ENCODE data around the gene TTLL1. TPM values are rescaled to one million over a fixed set of nuclear protein-coding genes. Genes with fewer than 3 reads are reported as not detected.

Gene TTLL1
- polyA plus RNA-seq, 3 donors: 2.7 to 7.9 (median 2.9) TPM

Other genes starting within 250 kb of the TTLL1 start
- gene ARFGAP3, start 232.1 kb downstream of the TTLL1 start, polyA plus RNA-seq: 10 to 100 TPM; 23.1 to 59.1 (median 27.9) TPM
- gene PACSIN2, start 74.2 kb downstream of the TTLL1 start, polyA plus RNA-seq: 10 to 100 TPM; 21.9 to 53.1 (median 24.6) TPM
- 1 to 10 TPM in 1 of 3 donors, under 1 TPM in 1, not detected in 1; 1.00 to 1.0 TPM for gene BIK, start 21.4 kb upstream of the TTLL1 start, polyA plus RNA-seq
- gene MCAT, start 54.0 kb upstream of the TTLL1 start, polyA plus RNA-seq: 10 to 100 TPM in 2 of 3 donors, 1 to 10 TPM in 1; 9.8 to 19.8 (median 15.3) TPM
- gene TSPO, start 62.2 kb upstream of the TTLL1 start, polyA plus RNA-seq: 100 to 1,000 TPM; 138 to 661 (median 447) TPM
- 10 to 100 TPM; 20.1 to 30.0 (median 23.2) TPM for gene TTLL12, start 97.7 kb upstream of the TTLL1 start, polyA plus RNA-seq